Measurements from ENCODE around the gene TNS3.
"Not testable (repeated sequence)": the region's sequence is repeated elsewhere in the genome, so short reads cannot be mapped to it uniquely, and the experiment has no call there.

The TNS3 gene

DNA sequence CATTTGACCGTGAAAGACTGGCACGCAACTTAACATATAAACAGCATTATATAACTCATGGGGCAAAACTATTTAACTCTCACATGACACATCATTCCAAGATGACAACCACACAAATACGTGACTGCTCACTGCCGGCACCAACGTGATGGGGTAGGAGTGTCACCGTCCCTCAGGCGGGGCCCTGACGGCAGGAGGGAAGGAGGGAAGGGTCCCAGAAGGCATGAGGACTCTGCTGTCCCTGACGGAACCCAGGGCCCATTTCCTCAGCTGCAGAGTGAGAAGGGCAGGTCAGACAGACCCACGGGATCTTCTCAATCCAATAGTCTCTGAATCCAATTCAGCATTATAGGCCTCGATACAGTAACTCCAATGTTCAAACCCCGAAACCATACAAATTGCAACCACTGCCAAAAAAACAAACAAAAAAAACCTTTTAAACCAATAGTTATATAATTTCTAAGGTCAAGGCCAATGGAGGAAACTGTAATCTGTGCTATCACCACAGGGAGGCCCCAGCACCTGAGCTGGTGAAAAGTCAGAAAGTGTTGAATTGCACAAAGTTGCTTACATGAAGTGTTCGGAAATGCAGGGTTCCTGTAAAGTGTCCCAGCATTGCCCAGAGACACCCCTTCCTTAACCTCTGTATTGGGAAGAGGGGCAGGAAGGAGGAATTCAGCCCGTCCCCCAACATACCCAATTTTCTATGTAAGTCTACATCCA, 137.4 kb downstream of the TNS3 start:
- DNase-seq = no peak

GRCh38 chr7:47443049-47443448, 138.9 kb downstream of the TNS3 start:
- DNase-seq = no peak

DNA sequence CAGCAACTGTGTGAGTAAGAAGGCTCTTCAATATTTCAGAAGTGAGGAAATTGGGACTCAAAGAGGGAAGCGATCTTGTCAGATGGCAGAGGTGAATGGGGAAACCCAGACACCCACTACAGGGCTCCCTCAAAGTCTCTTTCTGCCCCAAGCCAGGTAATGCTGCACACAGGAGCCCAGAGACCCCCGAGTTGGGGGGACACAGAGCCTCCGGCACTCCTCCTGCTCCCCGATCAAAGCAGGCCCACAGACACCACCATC, 139.4 kb downstream of the TNS3 start:
- DNase-seq = no peak

- DNase-seq = no peak
Measured at GRCh38 chr7:47441796-47442604, 139.9 kb downstream of the TNS3 start.

DNA sequence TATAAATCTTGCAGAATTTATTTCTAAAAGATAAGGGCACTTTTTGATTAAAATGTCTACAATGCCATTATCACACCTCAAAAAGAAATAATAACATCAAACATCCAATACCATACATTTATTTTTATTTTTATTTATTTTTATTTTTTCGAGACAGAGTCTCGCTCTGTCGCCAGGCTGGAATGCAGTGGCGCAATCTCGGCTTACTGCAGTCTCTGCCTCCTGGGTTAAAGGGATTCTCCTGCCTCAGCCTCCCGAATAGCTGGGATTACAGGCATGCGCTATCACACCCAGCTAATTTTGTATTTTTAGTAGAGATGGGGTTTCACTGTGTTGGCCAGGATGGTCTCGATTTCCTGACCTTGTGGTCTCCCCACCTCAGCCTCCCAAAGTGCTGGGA, 140.9 kb downstream of the TNS3 start:
- DNase-seq = not testable (repeated sequence)

DNA sequence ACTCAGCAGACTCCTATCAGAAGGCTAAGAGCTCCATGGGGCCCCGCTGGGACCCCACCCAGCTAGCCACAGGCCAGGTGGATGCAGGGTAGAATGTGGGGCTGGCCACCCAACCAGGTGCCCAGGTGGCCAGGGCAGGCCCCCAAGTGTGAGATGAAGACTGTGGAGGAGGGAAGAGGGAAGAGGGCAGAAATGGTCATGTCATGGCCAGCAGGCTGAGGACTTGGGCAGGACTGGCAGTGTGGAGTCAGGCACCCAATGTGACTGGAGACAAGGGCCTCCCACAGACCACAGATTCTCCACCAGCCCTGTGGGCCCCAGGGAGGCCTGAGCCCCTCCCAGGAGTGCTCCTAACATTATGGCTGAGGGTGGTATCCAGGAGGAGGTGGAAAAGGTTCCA, 141.6 kb downstream of the TNS3 start:
- no peak for DNase-seq

GRCh38 chr7:47439181-47439667, 142.7 kb downstream of the TNS3 start:
- DNase-seq = no peak

GRCh38 chr7:47438411-47439029, 143.4 kb downstream of the TNS3 start:
- no peak for DNase-seq

DNA sequence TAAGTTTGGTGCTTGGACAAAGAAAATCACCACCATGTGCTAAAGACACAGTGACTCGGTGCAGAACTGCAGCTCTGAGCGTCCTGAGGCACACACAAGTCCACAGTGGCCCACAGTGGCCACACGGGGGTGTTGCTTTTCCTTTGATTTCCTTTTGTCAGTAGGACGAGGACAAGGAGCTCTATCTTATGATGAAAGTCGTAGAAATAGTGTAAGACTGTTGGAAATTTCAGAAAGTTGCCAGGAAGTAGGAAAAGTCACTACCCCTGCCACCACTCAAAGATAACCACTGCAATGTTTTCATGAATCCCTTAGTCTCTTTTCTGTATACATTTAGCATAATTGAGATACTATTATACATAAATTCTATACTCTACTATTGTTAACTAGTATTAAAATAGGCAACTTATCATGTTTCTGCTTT, 146.0 kb downstream of the TNS3 start:
- no peak for DNase-seq

DNA sequence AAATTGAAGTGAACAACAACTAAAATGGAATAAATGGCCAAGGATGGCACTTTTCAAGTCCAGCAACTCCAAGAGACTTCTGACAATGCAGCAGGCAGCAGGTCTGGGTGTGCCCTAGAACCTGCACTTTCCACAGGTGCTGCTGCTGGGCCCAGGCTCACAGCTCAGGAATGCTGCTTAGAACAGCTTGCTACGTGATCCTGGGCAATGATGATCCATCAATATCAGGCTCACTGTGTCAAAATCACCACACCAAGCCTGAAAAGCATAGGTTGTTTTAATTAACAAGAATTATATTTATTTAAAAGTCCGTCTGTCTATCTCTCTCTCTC, 148.4 kb downstream of the TNS3 start:
- no peak for DNase-seq

DNA sequence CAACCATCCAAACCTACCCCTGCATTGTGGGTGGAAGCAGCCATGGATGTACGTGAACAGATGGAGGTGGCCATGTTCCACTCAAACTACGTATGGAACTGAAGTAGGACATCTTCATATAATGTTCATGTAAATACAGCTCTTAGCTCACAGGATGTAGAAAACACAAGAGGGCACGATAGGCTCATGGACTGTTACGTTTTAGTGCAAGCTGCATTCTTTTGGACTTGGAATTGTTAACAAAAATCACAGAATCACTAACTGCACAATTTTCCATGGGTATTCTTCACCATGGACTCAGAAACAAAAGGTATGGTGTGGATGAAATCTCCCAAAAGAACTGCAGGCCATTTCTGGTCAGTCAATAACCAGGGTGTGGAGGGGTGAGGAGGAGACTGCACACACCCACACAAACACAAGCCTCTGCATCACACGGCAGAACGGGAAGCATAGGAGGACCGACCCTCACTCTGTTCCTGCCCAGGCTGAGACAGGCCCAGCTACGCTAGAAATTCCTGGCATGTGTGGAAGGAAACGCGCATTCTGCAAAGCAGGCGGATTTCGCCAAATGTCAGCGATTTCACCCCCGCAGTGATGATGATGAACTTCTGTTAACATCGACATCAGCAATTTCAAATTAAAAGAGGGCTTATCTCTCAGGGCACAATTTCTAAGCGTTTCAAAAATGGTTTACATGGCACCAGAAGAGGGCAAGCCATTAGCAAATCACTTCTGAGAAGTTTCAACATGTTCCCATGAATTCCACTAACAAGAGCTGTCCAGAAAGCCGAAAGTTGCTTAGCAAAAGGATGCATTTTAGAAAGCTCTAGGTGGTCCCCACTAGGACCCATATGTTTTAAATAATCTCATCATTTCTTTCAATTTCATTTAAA, 149.0 kb downstream of the TNS3 start:
- DNase-seq = no peak

GRCh38 chr7:47430422-47430821, 151.5 kb downstream of the TNS3 start:
- DNase-seq = no peak

GRCh38 chr7:47428768-47429472, 153.0 kb downstream of the TNS3 start:
- DNase-seq = no peak

GRCh38 chr7:47428052-47428767, 153.7 kb downstream of the TNS3 start:
- DNase-seq = no peak

DNA sequence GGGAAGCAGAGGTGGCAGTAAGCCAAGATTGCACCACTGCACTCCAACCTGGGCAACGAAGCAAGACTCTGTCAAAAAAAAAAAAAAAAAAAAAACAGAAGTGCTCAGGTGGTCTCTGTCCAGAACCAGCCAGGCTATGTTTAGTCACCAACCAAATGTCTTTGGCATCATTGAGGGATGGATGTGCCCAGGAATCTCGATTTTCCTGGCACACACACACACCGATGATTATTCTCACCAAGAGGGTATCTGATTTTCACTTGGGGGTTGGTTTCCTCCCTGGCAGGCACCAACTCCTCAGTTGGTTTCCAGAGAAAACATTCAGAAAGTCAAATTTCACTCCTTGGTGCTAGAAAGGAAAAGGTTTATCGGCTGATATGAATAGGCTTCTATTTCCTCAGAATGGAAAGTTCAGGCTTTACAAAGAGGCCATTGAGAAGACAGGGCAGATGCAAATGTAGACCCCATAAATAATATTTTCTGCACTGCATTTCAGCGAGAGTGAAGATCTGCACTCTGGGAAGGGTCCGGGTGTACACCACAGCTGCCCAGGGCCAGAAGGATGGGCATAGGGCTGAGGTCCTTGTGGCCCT, 154.8 kb downstream of the TNS3 start:
- DNase-seq = no peak

GRCh38 chr7:47424523-47424922, 157.4 kb downstream of the TNS3 start:
- no peak for DNase-seq

- DNase-seq = no peak
Measured at GRCh38 chr7:47423196-47423595, 158.7 kb downstream of the TNS3 start.

DNA sequence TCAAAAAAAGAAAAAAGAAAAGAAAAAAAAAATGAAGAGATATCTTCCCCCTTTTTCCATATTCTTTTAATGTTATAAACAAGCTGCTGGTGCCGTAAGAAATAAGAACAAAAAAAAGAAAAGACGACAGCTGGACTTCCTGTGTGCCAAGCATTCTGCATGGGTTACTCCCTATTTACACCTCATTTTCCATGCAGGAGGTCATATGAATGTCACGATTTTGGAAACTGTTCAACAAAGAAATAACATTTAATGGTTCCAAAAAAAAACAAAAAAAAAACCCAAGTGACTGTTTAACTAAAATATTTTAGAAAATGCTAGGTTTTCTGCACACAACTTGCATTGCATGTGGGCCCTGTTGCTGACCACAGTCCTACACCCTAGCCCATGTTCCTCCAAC, 159.3 kb downstream of the TNS3 start:
- no peak for DNase-seq

DNA sequence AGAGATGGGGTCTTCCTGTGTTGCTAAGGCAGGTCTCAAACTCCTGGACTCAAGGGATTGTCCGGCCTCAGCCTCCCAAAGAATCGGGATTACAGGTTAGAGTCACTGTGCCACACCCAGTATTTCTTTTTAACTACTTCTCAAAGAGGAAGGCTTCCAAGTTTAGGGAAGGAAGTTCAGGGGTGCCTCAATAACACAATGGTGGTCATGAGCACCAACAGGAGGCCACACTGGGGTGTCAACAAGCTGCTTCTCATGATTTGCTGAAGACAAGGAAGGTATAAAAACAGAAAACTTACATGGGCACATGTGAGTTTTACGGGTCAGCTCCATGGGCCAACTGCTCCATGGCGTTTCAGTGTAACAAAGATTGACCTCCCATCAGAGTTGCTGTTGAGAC, 160.5 kb downstream of the TNS3 start:
- no peak for DNase-seq

DNA sequence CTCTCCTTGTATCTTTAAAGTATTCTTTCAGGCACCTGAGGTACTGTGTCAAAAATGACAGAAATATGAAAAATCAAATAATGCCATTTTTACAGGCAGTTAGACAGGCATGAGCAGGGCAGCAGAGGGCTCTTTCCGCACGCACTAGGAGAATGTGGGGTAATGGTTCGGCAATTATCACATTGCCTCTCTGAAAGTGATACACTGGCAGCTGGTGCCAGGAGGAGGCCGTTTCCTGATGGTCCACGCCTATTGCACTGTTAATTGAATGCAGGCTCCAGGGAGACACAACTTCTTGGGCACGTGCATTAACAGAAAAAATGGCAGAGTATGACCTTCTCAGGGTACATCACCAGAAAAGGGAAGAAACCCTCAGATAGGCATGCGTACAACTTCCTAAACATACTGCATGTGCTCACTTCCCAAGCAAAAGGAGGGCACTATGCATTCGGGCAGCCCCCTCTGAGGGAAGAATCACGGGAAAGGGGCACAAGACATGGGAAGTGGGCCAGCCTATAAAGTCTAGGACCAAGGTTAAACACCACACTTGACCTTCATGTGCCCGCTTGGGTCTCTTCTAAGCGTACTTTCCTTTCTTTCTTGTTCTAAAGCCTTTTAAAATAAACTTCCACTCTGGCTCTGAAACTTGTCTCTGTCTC, 161.7 kb downstream of the TNS3 start:
- DNase-seq = no peak

DNA sequence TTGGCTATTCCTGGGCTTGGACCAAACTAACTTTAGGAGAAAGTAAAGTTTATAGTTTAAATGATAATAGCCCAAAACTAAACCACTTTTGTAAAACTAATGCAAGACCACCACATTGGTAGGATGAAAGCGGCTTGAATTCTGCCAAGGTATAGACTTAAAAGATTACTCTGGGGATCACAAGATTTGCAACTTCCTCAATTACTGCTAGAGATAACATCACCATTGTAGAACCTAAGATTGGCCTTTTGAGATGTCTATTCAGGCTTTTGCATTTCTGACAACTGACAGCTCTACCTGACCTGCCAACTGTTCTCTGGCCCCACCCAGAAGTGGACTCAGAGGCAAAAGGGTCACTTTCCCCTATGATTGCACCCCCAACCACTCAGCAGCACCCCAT, 162.4 kb downstream of the TNS3 start:
- no peak for DNase-seq

Data from activated CD4-positive, CD25-positive, alpha-beta regulatory T cell treated with anti-CD3 and anti-CD28 coated beads, Interleukin-2, amount 50 U/mL, for 72 hours (primary cell).